Neural cell (in vitro differentiated cells): ENCODE results near the gene LRMDA. TPM values are rescaled to one million over a fixed set of nuclear protein-coding genes. Genes with fewer than 3 reads are reported as not detected.

Source experiments
- H2AFZ ChIP-seq: fragments of 200-600, 300-800 bp; sonication (generic), shearing (Covaris generic); 2 replicates; pipeline ENCODE4 v1.6.0; 2014; ENCODE audit warnings: low read depth, mild to moderate bottlenecking, antibody characterized with exemption, low read length, moderate library complexity
- H3F3A ChIP-seq: fragments of 200-600 bp; shearing (Covaris generic); 2 replicates; pipeline ENCODE4 v1.6.1; 2016; ENCODE audit warnings: mild to moderate bottlenecking, moderate library complexity, mixed read lengths, antibody characterized with exemption, low read length; ENCODE audit not compliant: insufficient read depth, poor library complexity, severe bottlenecking
- H3K27ac ChIP-seq: fragments of 200-600, 300-800 bp; sonication (generic), shearing (Covaris generic); 2 replicates; pipeline ENCODE4 v1.5.1; 2014; ENCODE audit warnings: mild to moderate bottlenecking, low read length, moderate library complexity
- H3K27me3 ChIP-seq: fragments of 300-800, 200-600 bp; sonication (generic), shearing (Covaris generic); 2 replicates; pipeline ENCODE4 v1.6.0; 2014; ENCODE audit warnings: mild to moderate bottlenecking, low read depth, low read length, moderate library complexity; ENCODE audit not compliant: insufficient read depth
- H3K36me3 ChIP-seq: fragments of 300-800, 200-600 bp; sonication (generic), shearing (Covaris generic); 2 replicates; pipeline ENCODE4 v1.5.1; 2014; ENCODE audit warnings: mild to moderate bottlenecking, antibody characterized with exemption, low read length, moderate library complexity; ENCODE audit not compliant: insufficient read depth
- H3K4me2 ChIP-seq: fragments of 300-800, 200-600 bp; sonication (generic), shearing (Covaris generic); 2 replicates; pipeline ENCODE4 v1.6.0; 2014; ENCODE audit warnings: mild to moderate bottlenecking, low read length
- H3K4me3 ChIP-seq: fragments of 300-800, 200-600 bp; sonication (generic), shearing (Covaris generic); 2 replicates; pipeline ENCODE4 v1.5.1; 2014; ENCODE audit warnings: mild to moderate bottlenecking, low read length, moderate library complexity
- H3K79me2 ChIP-seq: fragments of 200-600 bp; shearing (Covaris generic); replicated peaks from 2 replicates; pipeline ENCODE4 v1.6.0; 2014; ENCODE audit warnings: mild to moderate bottlenecking, low read length, moderate library complexity; ENCODE audit not compliant: insufficient read depth
- H3K9ac ChIP-seq: fragments of 300-800, 200-600 bp; sonication (generic), shearing (Covaris generic); 2 replicates; pipeline ENCODE4 v1.6.1; 2016; ENCODE audit warnings: mild to moderate bottlenecking, low read length, mixed read lengths
- H3K9me2 ChIP-seq: fragments of 200-600 bp; shearing (Covaris generic); 2 replicates; pipeline ENCODE4 v1.6.1; 2016; ENCODE audit warnings: mild to moderate bottlenecking, low read length, mixed read lengths; ENCODE audit not compliant: insufficient read depth
- H3K9me3 ChIP-seq: fragments of 200-600, 300-800 bp; sonication (generic), shearing (Covaris generic); 2 replicates; pipeline ENCODE4 v1.6.1; 2016; ENCODE audit warnings: mild to moderate bottlenecking, mixed run types, low read length, moderate library complexity, mixed read lengths
- H4K20me1 ChIP-seq: fragments of 200-600 bp; shearing (Covaris generic); 2 replicates; pipeline ENCODE4 v1.6.1; 2016; ENCODE audit warnings: mild to moderate bottlenecking, mixed run types; ENCODE audit not compliant: insufficient read depth
- EP300 ChIP-seq: fragments of 450-650 bp; conservative IDR thresholded peaks from 2 replicates; pipeline ENCODE4 v1.6.1; 2014; ENCODE audit warnings: antibody characterized with exemption, mild to moderate bottlenecking, moderate library complexity; ENCODE audit not compliant: poor library complexity, severe bottlenecking
- EZH2 ChIP-seq: fragments of 200-600, 300-800 bp; shearing (Covaris generic), sonication (generic); IDR thresholded peaks from 2 replicates; pipeline ENCODE4 v1.6.1; 2014; ENCODE audit warnings: antibody characterized with exemption, low read length, borderline replicate concordance, mild to moderate bottlenecking; ENCODE audit not compliant: insufficient read depth, poor library complexity, severe bottlenecking
- MXI1 ChIP-seq: fragments of 450-650 bp; conservative IDR thresholded peaks from 2 replicates; pipeline ENCODE4 v1.6.1; 2014; ENCODE audit warnings: antibody characterized with exemption, mild to moderate bottlenecking; ENCODE audit not compliant: poor library complexity, severe bottlenecking
- POLR2AphosphoS5 ChIP-seq: IDR thresholded peaks from 2 replicates; pipeline ENCODE4 v1.6.1; 2012
- RAD21 ChIP-seq: fragments of 450-650 bp; conservative IDR thresholded peaks from 2 replicates; pipeline ENCODE4 v1.6.1; 2014; ENCODE audit warnings: antibody characterized with exemption, mild to moderate bottlenecking, moderate library complexity
- SMC3 ChIP-seq: fragments of 450-650 bp; conservative IDR thresholded peaks from 2 replicates; pipeline ENCODE4 v1.6.1; 2014; ENCODE audit warnings: antibody characterized with exemption, mild to moderate bottlenecking, moderate library complexity; ENCODE audit not compliant: poor library complexity
- TAF1 ChIP-seq: IDR thresholded peaks from 2 replicates; pipeline ENCODE4 v1.6.1; 2012; ENCODE audit warnings: low read depth
- polyA plus RNA-seq: library from polyadenylated mRNA; depleted of rRNA; stranded (reverse); fragments of >200 nt; gene quantifications from 2 replicates; pipeline ENCODE4 v1.2.3, GENCODE V29; 2014
- TF ChIP-seq, protein P1 (sequence below): fragments of 450-650 bp; IDR thresholded peaks from 2 replicates; pipeline ENCODE4 v1.5.1; 2014; ENCODE audit warnings: antibody characterized with exemption, mild to moderate bottlenecking, moderate library complexity; ENCODE audit not compliant: poor library complexity, severe bottlenecking
- TF ChIP-seq, protein P2 (sequence below): IDR thresholded peaks from 2 replicates; pipeline ENCODE4 v1.6.1; 2012; ENCODE audit warnings: borderline replicate concordance

Gene LRMDA
- polyA plus RNA-seq, 1 donor from 2014 or later, result 5.6 TPM

- Histone ChIP-seq H3K27ac (peak overlapping the region; percentile 94), H4K20me1 (no peaks in the 10 kb centered on the region), H3K9me3 (no peaks in the 10 kb centered on the region), H3K4me3 (no peak overlapping the region), H3F3A (peaks cover 18% of the 10 kb centered on the region), H3K36me3 (no peaks in the 10 kb centered on the region), H3K79me2 (no peaks in the 10 kb centered on the region), H3K9ac (no peak overlapping the region), H3K27me3 (no peaks in the 10 kb centered on the region), H3K4me2 (no peak overlapping the region), H3K9me2 (no peaks in the 10 kb centered on the region), H2AFZ (no peak overlapping the region)
- TF ChIP-seq EZH2 (no peak), POLR2AphosphoS5 (no peak), TAF1 (no peak), MXI1 (no peak), RAD21 (no peak), EP300 (no peak), SMC3 (no peak)
- TF ChIP-seq, protein P1, sequence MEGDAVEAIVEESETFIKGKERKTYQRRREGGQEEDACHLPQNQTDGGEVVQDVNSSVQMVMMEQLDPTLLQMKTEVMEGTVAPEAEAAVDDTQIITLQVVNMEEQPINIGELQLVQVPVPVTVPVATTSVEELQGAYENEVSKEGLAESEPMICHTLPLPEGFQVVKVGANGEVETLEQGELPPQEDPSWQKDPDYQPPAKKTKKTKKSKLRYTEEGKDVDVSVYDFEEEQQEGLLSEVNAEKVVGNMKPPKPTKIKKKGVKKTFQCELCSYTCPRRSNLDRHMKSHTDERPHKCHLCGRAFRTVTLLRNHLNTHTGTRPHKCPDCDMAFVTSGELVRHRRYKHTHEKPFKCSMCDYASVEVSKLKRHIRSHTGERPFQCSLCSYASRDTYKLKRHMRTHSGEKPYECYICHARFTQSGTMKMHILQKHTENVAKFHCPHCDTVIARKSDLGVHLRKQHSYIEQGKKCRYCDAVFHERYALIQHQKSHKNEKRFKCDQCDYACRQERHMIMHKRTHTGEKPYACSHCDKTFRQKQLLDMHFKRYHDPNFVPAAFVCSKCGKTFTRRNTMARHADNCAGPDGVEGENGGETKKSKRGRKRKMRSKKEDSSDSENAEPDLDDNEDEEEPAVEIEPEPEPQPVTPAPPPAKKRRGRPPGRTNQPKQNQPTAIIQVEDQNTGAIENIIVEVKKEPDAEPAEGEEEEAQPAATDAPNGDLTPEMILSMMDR, result no peak
- TF ChIP-seq, protein P2, sequence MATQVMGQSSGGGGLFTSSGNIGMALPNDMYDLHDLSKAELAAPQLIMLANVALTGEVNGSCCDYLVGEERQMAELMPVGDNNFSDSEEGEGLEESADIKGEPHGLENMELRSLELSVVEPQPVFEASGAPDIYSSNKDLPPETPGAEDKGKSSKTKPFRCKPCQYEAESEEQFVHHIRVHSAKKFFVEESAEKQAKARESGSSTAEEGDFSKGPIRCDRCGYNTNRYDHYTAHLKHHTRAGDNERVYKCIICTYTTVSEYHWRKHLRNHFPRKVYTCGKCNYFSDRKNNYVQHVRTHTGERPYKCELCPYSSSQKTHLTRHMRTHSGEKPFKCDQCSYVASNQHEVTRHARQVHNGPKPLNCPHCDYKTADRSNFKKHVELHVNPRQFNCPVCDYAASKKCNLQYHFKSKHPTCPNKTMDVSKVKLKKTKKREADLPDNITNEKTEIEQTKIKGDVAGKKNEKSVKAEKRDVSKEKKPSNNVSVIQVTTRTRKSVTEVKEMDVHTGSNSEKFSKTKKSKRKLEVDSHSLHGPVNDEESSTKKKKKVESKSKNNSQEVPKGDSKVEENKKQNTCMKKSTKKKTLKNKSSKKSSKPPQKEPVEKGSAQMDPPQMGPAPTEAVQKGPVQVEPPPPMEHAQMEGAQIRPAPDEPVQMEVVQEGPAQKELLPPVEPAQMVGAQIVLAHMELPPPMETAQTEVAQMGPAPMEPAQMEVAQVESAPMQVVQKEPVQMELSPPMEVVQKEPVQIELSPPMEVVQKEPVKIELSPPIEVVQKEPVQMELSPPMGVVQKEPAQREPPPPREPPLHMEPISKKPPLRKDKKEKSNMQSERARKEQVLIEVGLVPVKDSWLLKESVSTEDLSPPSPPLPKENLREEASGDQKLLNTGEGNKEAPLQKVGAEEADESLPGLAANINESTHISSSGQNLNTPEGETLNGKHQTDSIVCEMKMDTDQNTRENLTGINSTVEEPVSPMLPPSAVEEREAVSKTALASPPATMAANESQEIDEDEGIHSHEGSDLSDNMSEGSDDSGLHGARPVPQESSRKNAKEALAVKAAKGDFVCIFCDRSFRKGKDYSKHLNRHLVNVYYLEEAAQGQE, result no peak
These were observed 570.0 kb downstream of the LRMDA start for GRCh38 chr10:76001461-76001860.

DNA sequence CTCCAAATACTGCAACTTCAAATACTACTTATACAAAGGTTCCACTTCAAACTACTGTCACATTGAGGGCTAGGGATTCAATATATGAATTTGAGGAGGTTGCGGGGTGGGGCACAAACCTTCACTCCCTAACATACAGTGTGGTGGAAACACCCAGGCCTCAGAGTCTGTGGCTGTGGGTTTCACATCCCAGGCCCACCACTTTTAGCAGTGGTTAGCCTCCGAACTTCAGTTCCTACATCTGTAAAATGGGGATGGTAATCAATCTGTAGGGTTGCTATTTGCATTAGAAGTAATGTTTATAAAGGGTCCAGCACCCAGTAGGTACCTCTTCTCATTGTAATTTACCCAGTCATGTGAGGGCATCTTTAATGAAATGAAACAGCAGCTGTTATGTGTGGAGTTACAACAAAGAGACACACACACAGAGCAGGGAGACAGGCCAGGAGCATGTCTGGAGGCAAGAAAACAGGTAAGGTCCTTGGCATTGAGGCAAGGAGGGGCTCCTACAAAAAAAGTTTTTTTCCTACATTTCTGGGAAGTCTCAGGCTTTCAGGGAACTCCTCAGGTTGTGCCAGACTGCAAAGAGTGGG lies 570.9 kb downstream of the LRMDA start:
- no peaks in the 10 kb centered on the region for H3K9me2 ChIP-seq
- H3F3A ChIP-seq, result peaks cover 20% of the 10 kb centered on the region
- no peak overlapping the region for H3K4me2 ChIP-seq
- no peaks in the 10 kb centered on the region for H3K27me3 ChIP-seq
- TF ChIP-seq POLR2AphosphoS5, result no peak
- TF ChIP-seq, protein P1, result no peak
- TF ChIP-seq MXI1, result no peak
- TF ChIP-seq, protein P2, result no peak
- no peak for TF ChIP-seq RAD21
- no peak for TF ChIP-seq EP300
- no peak for TF ChIP-seq SMC3
- no peaks in the 10 kb centered on the region for H3K36me3 ChIP-seq
- peak overlapping the region; percentile 66 for H3K27ac ChIP-seq
- no peak overlapping the region for H2AFZ ChIP-seq
- H3K9ac ChIP-seq, result no peak overlapping the region
- no peaks in the 10 kb centered on the region for H3K9me3 ChIP-seq
- H3K4me3 ChIP-seq, result no peak overlapping the region
- H3K79me2 ChIP-seq, result no peaks in the 10 kb centered on the region
- no peaks in the 10 kb centered on the region for H4K20me1 ChIP-seq
